H9 (cell line): ENCODE results near the gene PRKAG2. TPM values are rescaled to one million over a fixed set of nuclear protein-coding genes. Genes with fewer than 3 reads are reported as not detected.

Source experiments
- DNase-seq: peaks from one replicate; pipeline ENCODE4 v3.0.0-alpha.2; 2017
- H2AFZ ChIP-seq: one replicate; pipeline ENCODE4 v1.6.1; 2013; ENCODE audit warnings: mild to moderate bottlenecking, low read length, control low read depth, moderate library complexity
- H2AK5ac ChIP-seq: 2 replicates; pipeline ENCODE4 v1.6.1; 2013; ENCODE audit warnings: low read length, control low read depth, mixed read lengths; ENCODE audit not compliant: insufficient read length
- H2BK120ac ChIP-seq: one replicate; pipeline ENCODE4 v1.6.1; 2013; ENCODE audit warnings: low read depth, mild to moderate bottlenecking, low read length, control low read depth, inconsistent platforms; ENCODE audit not compliant: poor library complexity, severe bottlenecking
- H2BK12ac ChIP-seq: 2 replicates; pipeline ENCODE4 v1.6.1; 2013; ENCODE audit warnings: low read length, control low read depth, mixed read lengths, low read depth; ENCODE audit not compliant: insufficient read length
- H2BK15ac ChIP-seq: 2 replicates; pipeline ENCODE4 v1.6.1; 2013; ENCODE audit warnings: low read depth, low read length, control low read depth
- H2BK20ac ChIP-seq: one replicate; pipeline ENCODE4 v1.6.1; 2013; ENCODE audit warnings: low read depth, mild to moderate bottlenecking, low read length, control low read depth, inconsistent platforms; ENCODE audit not compliant: poor library complexity, severe bottlenecking
- H2BK5ac ChIP-seq: 2 replicates; pipeline ENCODE4 v1.6.1; 2013; ENCODE audit warnings: low read length, control low read depth, mixed read lengths; ENCODE audit not compliant: insufficient read length
- H3K14ac ChIP-seq: 2 replicates; pipeline ENCODE4 v1.6.1; 2013; ENCODE audit warnings: low read length, control low read depth; ENCODE audit not compliant: insufficient read depth
- H3K18ac ChIP-seq: 2 replicates; pipeline ENCODE4 v1.6.1; 2013; ENCODE audit warnings: low read depth, mild to moderate bottlenecking, mixed read lengths, low read length, control low read depth; ENCODE audit not compliant: insufficient read length
- H3K23ac ChIP-seq: 2 replicates; pipeline ENCODE4 v1.6.1; 2013; ENCODE audit warnings: low read length, control low read depth, mixed read lengths, low read depth; ENCODE audit not compliant: insufficient read length
- H3K23me2 ChIP-seq: 2 replicates; pipeline ENCODE4 v1.6.1; 2013; ENCODE audit warnings: low read depth, mild to moderate bottlenecking, mixed read lengths, low read length, control low read depth; ENCODE audit not compliant: insufficient read length, poor library complexity, severe bottlenecking
- H3K27ac ChIP-seq: 2 replicates; pipeline ENCODE4 v1.5.1; 2013; ENCODE audit warnings: low read length, control low read depth, mixed read lengths, low read depth; ENCODE audit not compliant: insufficient read length
- H3K27me3 ChIP-seq: 2 replicates; pipeline ENCODE4 v1.6.1; 2013; ENCODE audit warnings: low read length, control low read depth, inconsistent platforms; ENCODE audit not compliant: insufficient read depth
- H3K4ac ChIP-seq: 2 replicates; pipeline ENCODE4 v1.6.1; 2013; ENCODE audit warnings: low read depth, mild to moderate bottlenecking, control low read depth, inconsistent platforms, low read length, moderate library complexity
- H3K4me1 ChIP-seq: 2 replicates; pipeline ENCODE4 v1.6.1; 2013; ENCODE audit warnings: low read length, control low read depth, inconsistent platforms; ENCODE audit not compliant: insufficient read depth
- H3K4me2 ChIP-seq: 2 replicates; pipeline ENCODE4 v1.6.1; 2013; ENCODE audit warnings: low read length, control low read depth, mixed read lengths; ENCODE audit not compliant: insufficient read length, insufficient read depth
- H3K56ac ChIP-seq: 2 replicates; pipeline ENCODE4 v1.6.1; 2013; ENCODE audit warnings: low read depth, mild to moderate bottlenecking, mixed read lengths, low read length, control low read depth; ENCODE audit not compliant: insufficient read length
- H3K79me1 ChIP-seq: 2 replicates; pipeline ENCODE4 v1.6.1; 2013; ENCODE audit warnings: low read depth, mild to moderate bottlenecking, moderate library complexity, low read length, control low read depth, inconsistent platforms; ENCODE audit not compliant: insufficient read depth, poor library complexity, severe bottlenecking
- H3K79me2 ChIP-seq: 2 replicates; pipeline ENCODE4 v1.6.1; 2013; ENCODE audit warnings: low read length, control low read depth, inconsistent platforms; ENCODE audit not compliant: insufficient read depth
- H3K9ac ChIP-seq: 2 replicates; pipeline ENCODE4 v1.6.1; 2013; ENCODE audit warnings: low read length, control low read depth, mixed read lengths; ENCODE audit not compliant: insufficient read length; ENCODE audit errors: extremely low read depth
- H3K9me3 ChIP-seq: one replicate; pipeline ENCODE4 v1.6.1; 2013; ENCODE audit warnings: low read depth, low read length, inconsistent platforms; ENCODE audit not compliant: control insufficient read depth
- H3T11ph ChIP-seq: one replicate; pipeline ENCODE4 v1.6.1; 2013; ENCODE audit warnings: mild to moderate bottlenecking, low read length, control low read depth, inconsistent platforms
- H4K20me1 ChIP-seq: one replicate; pipeline ENCODE4 v1.6.1; 2013; ENCODE audit not compliant: control insufficient read depth, insufficient read length, insufficient read depth
- H4K5ac ChIP-seq: 2 replicates; pipeline ENCODE4 v1.6.1; 2013; ENCODE audit warnings: low read depth, mild to moderate bottlenecking, mixed read lengths, low read length, control low read depth; ENCODE audit not compliant: insufficient read length
- H4K8ac ChIP-seq: replicated peaks from 2 replicates; pipeline ENCODE4 v1.6.1; 2013; ENCODE audit warnings: low read length, control low read depth, mixed read lengths, low read depth; ENCODE audit not compliant: insufficient read length
- H4K91ac ChIP-seq: 2 replicates; pipeline ENCODE4 v1.6.1; 2013; ENCODE audit warnings: low read depth, mild to moderate bottlenecking, moderate library complexity, mixed read lengths, low read length, control low read depth; ENCODE audit not compliant: insufficient read length
- H3K27ac Mint-ChIP-seq, 3 experiments: 2 replicates in 2 of 3; 3 replicates in 1 of 3; pipeline ENCODE4 v1.8.0; 2020 to 2021; ENCODE audit warnings: mixed read lengths in 3 of 3, mild to moderate bottlenecking in 1 of 3, moderate library complexity in 1 of 3
- H3K27me3 Mint-ChIP-seq: 2 replicates; pipeline ENCODE4 v1.8.0; 2021; ENCODE audit warnings: low read depth, mild to moderate bottlenecking, moderate library complexity, mixed read lengths
- H3K36me3 Mint-ChIP-seq, 3 experiments: 2 replicates in 2 of 3; 3 replicates in 1 of 3; pipeline ENCODE4 v1.8.0; 2020 to 2021; ENCODE audit warnings: low read depth in 3 of 3, mixed read lengths in 3 of 3; ENCODE audit not compliant: insufficient read depth in 1 of 3
- H3K4me1 Mint-ChIP-seq, 2 experiments: 2 replicates each; pipeline ENCODE4 v1.8.0; 2020; ENCODE audit warnings: mixed read lengths in 2 of 2
- H3K4me3 Mint-ChIP-seq, 2 experiments: 2 replicates in 1 of 2; 3 replicates in 1 of 2; pipeline ENCODE4 v1.8.0; 2020 to 2021; ENCODE audit warnings: mild to moderate bottlenecking in 2 of 2, mixed read lengths in 2 of 2, moderate library complexity in 1 of 2
- H3K9me3 Mint-ChIP-seq, 2 experiments: 2 replicates in 1 of 2; 3 replicates in 1 of 2; pipeline ENCODE4 v1.8.0; 2020; ENCODE audit warnings: mild to moderate bottlenecking in 2 of 2, mixed read lengths in 2 of 2, moderate library complexity in 1 of 2
- WGBS: extraction: QIAGEN DNeasy Blood & Tissue Kit; methylation state at CpG from one replicate; pipeline ENCODE4 v1.1.7; 2013; ENCODE audit warnings: missing lambda C conversion rate, low lambda C conversion rate, mixed read lengths; ENCODE audit not compliant: insufficient read length; ENCODE audit errors: extremely low coverage; 5-methylcytosine and 5-hydroxymethylcytosine counted together
- total RNA-seq: library from RNA; stranded (reverse); gene quantifications from 2 replicates; pipeline ENCODE4 v1.2.1, GENCODE V29; 2021
- TF ChIP-seq, protein P1 (sequence below): fragments of 200-600 bp; sonication (generic); conservative IDR thresholded peaks from 3 replicates; pipeline ENCODE4 v1.8.0; 2021; ENCODE audit warnings: antibody characterized with exemption, mild to moderate bottlenecking

The PRKAG2 gene
- total RNA-seq, 1 experiment from 2014 or later = 11.8 TPM

DNA sequence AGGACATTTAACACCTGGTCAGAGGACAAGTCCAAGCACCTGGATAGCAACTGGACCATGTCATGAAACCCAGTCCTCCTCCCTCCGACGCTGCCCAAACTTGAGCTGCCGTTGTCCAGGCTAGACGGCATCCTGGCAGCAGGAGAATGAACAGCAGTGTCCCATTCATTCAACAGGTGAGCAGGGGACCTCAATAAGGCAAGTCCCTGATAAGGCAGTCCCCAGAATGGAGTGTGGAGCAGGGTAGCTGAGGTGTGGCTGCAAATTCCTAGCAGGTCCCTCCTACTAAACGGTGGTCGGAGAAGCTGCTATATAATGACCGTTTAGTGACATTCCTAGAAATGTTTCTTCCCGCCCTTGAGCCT, 169.8 kb downstream of the PRKAG2 start:
- Histone ChIP-seq H2BK15ac (no peak overlapping the region), H2BK120ac (no peak overlapping the region), H3K4ac (no peak overlapping the region), H3K9me3 (no peaks in the 10 kb centered on the region), H3K27me3 (peaks cover 2% of the 10 kb centered on the region; the same call in 1 of the 2 replicates), H3K79me1 (no peaks in the 10 kb centered on the region), H2BK5ac (no peak overlapping the region), H4K91ac (no peak overlapping the region), H3T11ph (no peak overlapping the region), H3K23ac (no peak overlapping the region), H3K27ac (no peak overlapping the region), H3K18ac (no peak overlapping the region), H2AFZ (no peak overlapping the region), H4K8ac (no peak overlapping the region), H3K79me2 (no peaks in the 10 kb centered on the region), H2BK12ac (no peak overlapping the region), H4K5ac (no peak overlapping the region), H3K9ac (no peak overlapping the region), H3K4me2 (no peak overlapping the region), H3K14ac (no peak overlapping the region), H2AK5ac (no peak overlapping the region), H3K23me2 (no peaks in the 10 kb centered on the region), H3K4me1 (no peaks in the 10 kb centered on the region), H2BK20ac (no peak overlapping the region), H3K56ac (no peak overlapping the region), H4K20me1 (no peaks in the 10 kb centered on the region)
- no peaks in the 10 kb centered on the region for H3K36me3 Mint-ChIP-seq
- peaks cover 52% of the 10 kb centered on the region for H3K27me3 Mint-ChIP-seq
- H3K27ac Mint-ChIP-seq = no peak overlapping the region
- WGBS = no CpG with 5 or more reads among the region's 8 CpGs
- no peaks in the 10 kb centered on the region for H3K9me3 Mint-ChIP-seq
- TF ChIP-seq, protein P1, sequence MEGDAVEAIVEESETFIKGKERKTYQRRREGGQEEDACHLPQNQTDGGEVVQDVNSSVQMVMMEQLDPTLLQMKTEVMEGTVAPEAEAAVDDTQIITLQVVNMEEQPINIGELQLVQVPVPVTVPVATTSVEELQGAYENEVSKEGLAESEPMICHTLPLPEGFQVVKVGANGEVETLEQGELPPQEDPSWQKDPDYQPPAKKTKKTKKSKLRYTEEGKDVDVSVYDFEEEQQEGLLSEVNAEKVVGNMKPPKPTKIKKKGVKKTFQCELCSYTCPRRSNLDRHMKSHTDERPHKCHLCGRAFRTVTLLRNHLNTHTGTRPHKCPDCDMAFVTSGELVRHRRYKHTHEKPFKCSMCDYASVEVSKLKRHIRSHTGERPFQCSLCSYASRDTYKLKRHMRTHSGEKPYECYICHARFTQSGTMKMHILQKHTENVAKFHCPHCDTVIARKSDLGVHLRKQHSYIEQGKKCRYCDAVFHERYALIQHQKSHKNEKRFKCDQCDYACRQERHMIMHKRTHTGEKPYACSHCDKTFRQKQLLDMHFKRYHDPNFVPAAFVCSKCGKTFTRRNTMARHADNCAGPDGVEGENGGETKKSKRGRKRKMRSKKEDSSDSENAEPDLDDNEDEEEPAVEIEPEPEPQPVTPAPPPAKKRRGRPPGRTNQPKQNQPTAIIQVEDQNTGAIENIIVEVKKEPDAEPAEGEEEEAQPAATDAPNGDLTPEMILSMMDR = no peak
- H3K4me3 Mint-ChIP-seq = no peak overlapping the region
- H3K4me1 Mint-ChIP-seq = peaks cover 8% of the 10 kb centered on the region in 2 experiments
- DNase-seq = no peak
